HepG2 (cell line): Measurements from ENCODE around the gene CTNNA3. TPM values are rescaled to one million over a fixed set of nuclear protein-coding genes. Genes with fewer than 3 reads are reported as not detected.

ENCODE experiments used
- ATAC-seq: fragments of 200-7000 bp; cut with Tn5 transposase; 3 replicates; pipeline ENCODE4 v1.9.1; 2020; ENCODE audit warnings: mild to moderate bottlenecking, moderate library complexity
- BruUV-seq: library from RNA; stranded (reverse); fragments of 400-500 nt; replicated peaks from 2 replicates; lab custom pipeline; 2021; lab: Mats Ljungman, UMichigan
- CTCF ChIA-PET: fragments of 300-600 bp; formaldehyde crosslinking; extraction: SDS; loops from one replicate; lab custom pipeline; 2021; ENCODE audit warnings: low total read pairs, inconsistent platforms, low intra/inter-chr PET ratio; lab: Yijun Ruan, JAX
- POLR2A ChIA-PET: fragments of 350-600 bp; sonication (Branson Sonifier 250); formaldehyde crosslinking; loops from one replicate; lab custom pipeline; 2020; ENCODE audit warnings: antibody characterized with exemption, inconsistent platforms; lab: Yijun Ruan, JAX
- DNase-seq: peaks from one replicate; pipeline ENCODE4 v3.0.0-alpha.2; 2015; ENCODE audit warnings: low spot score
- FAIRE-seq: peaks from 3 replicates; lab custom pipeline; 2011; peaks lifted over from hg19 to GRCh38; lab: Jason Lieb, UNC
- H2AFZ ChIP-seq: one replicate; pipeline ENCODE4 v1.6.1; 2011; ENCODE audit warnings: low read length, inconsistent platforms
- H3K27ac ChIP-seq: fragments of 300-600 bp; 3 replicates; pipeline ENCODE4 v1.8.0; 2011; ENCODE audit warnings: mixed run types, mild to moderate bottlenecking, mixed read lengths, low read length, inconsistent platforms; ENCODE audit not compliant: insufficient read depth; ENCODE audit errors: extremely low read length
- H3K27me3 ChIP-seq, 2 experiments: fragments of 200-600 bp in 1 of 2; 2 replicates in 1 of 2; 3 replicates in 1 of 2; pipeline versions ENCODE4 v1.6.0 to v1.8.0; 2011; ENCODE audit warnings: low read length in 2 of 2, mild to moderate bottlenecking in 2 of 2, moderate library complexity in 2 of 2, inconsistent platforms in 1 of 2; ENCODE audit not compliant: insufficient read depth in 2 of 2, control insufficient read depth in 1 of 2
- H3K36me3 ChIP-seq, 2 experiments: fragments of 200-600 bp in 1 of 2; replicated peaks in 1 of 2; 2 replicates in 1 of 2; 3 replicates in 1 of 2; pipeline versions ENCODE4 v1.5.1 to v1.8.0; 2011; ENCODE audit warnings: low read length in 2 of 2, inconsistent platforms in 1 of 2; ENCODE audit not compliant: insufficient read depth in 2 of 2, control insufficient read depth in 1 of 2
- H3K4me1 ChIP-seq: 2 replicates; pipeline ENCODE4 v1.5.1; 2012; ENCODE audit warnings: low read length, inconsistent platforms; ENCODE audit not compliant: insufficient read depth
- H3K4me2 ChIP-seq: 2 replicates; pipeline ENCODE4 v1.6.0; 2011; ENCODE audit warnings: low read depth, low read length, inconsistent platforms
- H3K4me3 ChIP-seq, 3 experiments: fragments of 200-600 bp in 1 of 3; sonication (generic), shearing (Covaris generic) in 1 of 3; replicated peaks in 1 of 3; 2 replicates each; pipeline ENCODE4 v1.5.1; 2011 to 2016; ENCODE audit warnings: low read length in 3 of 3, inconsistent platforms in 2 of 3, low read depth in 2 of 3, mild to moderate bottlenecking in 2 of 3, control low read depth in 1 of 3, mixed read lengths in 1 of 3; ENCODE audit not compliant: insufficient read depth in 1 of 3
- H3K79me2 ChIP-seq: one replicate; pipeline ENCODE4 v1.6.1; 2011; ENCODE audit warnings: low read length, inconsistent platforms; ENCODE audit not compliant: insufficient read depth
- H3K9ac ChIP-seq: 2 replicates; pipeline ENCODE4 v1.6.0; 2011; ENCODE audit warnings: mild to moderate bottlenecking, low read depth, low read length, inconsistent platforms; ENCODE audit not compliant: insufficient read depth
- H3K9me3 ChIP-seq: 2 replicates; pipeline ENCODE4 v1.5.1; 2012; ENCODE audit warnings: mild to moderate bottlenecking, low read length
- H4K20me1 ChIP-seq: 2 replicates; pipeline ENCODE4 v1.6.0; 2011; ENCODE audit warnings: inconsistent platforms, mild to moderate bottlenecking, low read length, moderate library complexity; ENCODE audit not compliant: insufficient read depth
- ATM ChIP-seq: fragments of 450-650 bp; IDR thresholded peaks from 2 replicates; pipeline ENCODE4 v1.7.1; 2017; ENCODE audit warnings: mild to moderate bottlenecking, borderline replicate concordance
- BRD4 ChIP-seq: sonication (generic); formaldehyde crosslinking; IDR thresholded peaks from 2 replicates; pipeline ENCODE4 v1.4.0; 2020; ENCODE audit warnings: missing genetic modification reagents
- MTA1 ChIP-seq: sonication (generic); formaldehyde crosslinking; IDR thresholded peaks from 2 replicates; pipeline ENCODE4 v1.4.0; 2020; ENCODE audit warnings: missing genetic modification reagents, mild to moderate bottlenecking, borderline replicate concordance
- NPAS2 ChIP-seq: sonication (generic); formaldehyde crosslinking; IDR thresholded peaks from 2 replicates; pipeline ENCODE4 v1.8.0; 2022; ENCODE audit warnings: mild to moderate bottlenecking, missing genetic modification reagents, borderline replicate concordance
- RXRB ChIP-seq: IDR thresholded peaks from 2 replicates; pipeline ENCODE4 v1.6.1; 2016; ENCODE audit warnings: borderline replicate concordance, missing genetic modification reagents, missing compliant biosample characterization
- THYN1 ChIP-seq: sonication (generic); formaldehyde crosslinking; IDR thresholded peaks from 2 replicates; pipeline ENCODE4 v1.8.1; 2023; ENCODE audit warnings: low read depth, mild to moderate bottlenecking, moderate library complexity, missing genetic modification reagents, borderline replicate concordance
- ZMAT5 ChIP-seq: sonication (generic); formaldehyde crosslinking; IDR thresholded peaks from 2 replicates; pipeline ENCODE4 v1.5.0; 2020; ENCODE audit warnings: mild to moderate bottlenecking, low read depth, missing genetic modification reagents, borderline replicate concordance
- ZNF20 ChIP-seq: sonication (generic); formaldehyde crosslinking; IDR thresholded peaks from 2 replicates; pipeline ENCODE4 v1.4.0; 2020; ENCODE audit warnings: mild to moderate bottlenecking, moderate library complexity, missing genetic modification reagents
- ZNF251 ChIP-seq: sonication (generic); formaldehyde crosslinking; IDR thresholded peaks from 2 replicates; pipeline ENCODE4 v1.9.0; 2021; ENCODE audit warnings: mild to moderate bottlenecking, missing genetic modification reagents
- ZNF382 ChIP-seq: sonication (generic); formaldehyde crosslinking; IDR thresholded peaks from 2 replicates; pipeline ENCODE4 v1.5.0; 2020; ENCODE audit warnings: missing genetic modification reagents, mild to moderate bottlenecking, borderline replicate concordance
- ZNF414 ChIP-seq: sonication (generic); formaldehyde crosslinking; IDR thresholded peaks from 2 replicates; pipeline ENCODE4 v1.5.0; 2020; ENCODE audit warnings: missing genetic modification reagents
- ZNF574 ChIP-seq: sonication (generic); formaldehyde crosslinking; IDR thresholded peaks from 2 replicates; pipeline ENCODE4 v1.4.0; 2020; ENCODE audit warnings: missing genetic modification reagents
- ZNF609 ChIP-seq: sonication (generic); formaldehyde crosslinking; IDR thresholded peaks from 2 replicates; pipeline ENCODE4 v1.4.0; 2020; ENCODE audit warnings: mild to moderate bottlenecking, missing genetic modification reagents, borderline replicate concordance
- ZNF644 ChIP-seq: IDR thresholded peaks from 2 replicates; pipeline ENCODE4 v1.6.1; 2016; ENCODE audit warnings: low read depth
- in situ Hi-C: cut with HindIII; loops from 2 replicates; pipeline ENCODE4 v1.10.0; 2017; ENCODE audit warnings: low pct_unique_long_range_greater_than_20kb; ENCODE audit not compliant: extremely low pct_ligation_motif_present
- intact Hi-C: fragments of 100-400 bp; cut with micrococcal nuclease; formaldehyde crosslinking; loops from one replicate; pipeline ENCODE4 v1.10.0; 2022; ENCODE audit not compliant: unreplicated experiment
- polyA plus RNA-seq, 8 experiments: library from polyadenylated mRNA; depleted of rRNA in 3 of 8; stranded (reverse) in 7 of 8; unstranded in 1 of 8; fragments of >200 nt; fragmentation: Illumina TruSeq in 4 of 8; extraction: Trizol in 4 of 8; gene quantifications; 2 replicates each; pipeline versions ENCODE4 v1.2.1 to v1.2.3, GENCODE V29; 2011 to 2016; ENCODE audit warnings: low read depth in 4 of 8, missing spikeins in 1 of 8, mixed read lengths in 1 of 8; ENCODE audit not compliant: insufficient read depth in 1 of 8
- total RNA-seq, 5 experiments: library from RNA; depleted of rRNA; stranded (reverse); fragments of >200 nt; fragmentation: Illumina TruSeq; extraction: Trizol; gene quantifications; 2 replicates each; pipeline ENCODE4 v1.2.3, GENCODE V29; 2016; ENCODE audit warnings: low read depth in 1 of 5

CTNNA3 gene
- total and polyA plus RNA-seq, 2 of the 13 experiments (the other 11 are each of a cell fraction or from before 2014, with no cell fraction given), result not detected

- H3K4me2 ChIP-seq, result no peak overlapping the region
- in situ Hi-C loops (no loop called here), intact Hi-C loops (no loop called here)
- DNase-seq (no peak), FAIRE-seq (no peak), ATAC-seq (no peak)
- H3K4me3 ChIP-seq, result no peak overlapping the region
- H3K27ac ChIP-seq, result no peak overlapping the region
- CTCF ChIA-PET, result no interaction called here
- peaks cover 8% of the 10 kb centered on the region for H3K4me1 ChIP-seq
- H3K9me3 ChIP-seq, result peaks cover 4% of the 10 kb centered on the region; the same call in 1 of the 2 replicates
- no peaks in the 10 kb centered on the region for H3K79me2 ChIP-seq
- no peaks in the 10 kb centered on the region for H3K27me3 ChIP-seq
- no TSS peak for BruUV-seq
- no peak overlapping the region for H2AFZ ChIP-seq
- POLR2A ChIA-PET, result no interaction called here
- no peaks in the 10 kb centered on the region for H3K36me3 ChIP-seq
- H4K20me1 ChIP-seq, result no peaks in the 10 kb centered on the region
- H3K9ac ChIP-seq, result no peak overlapping the region
- TF ChIP-seq ZMAT5 (CRISPR knock-in tag) (no peak), ATM (no peak), ZNF251 (CRISPR knock-in tag) (no peak), THYN1 (CRISPR knock-in tag) (no peak), ZNF574 (no peak), ZNF644 (CRISPR knock-in tag) (no peak), ZNF20 (CRISPR knock-in tag) (no peak), ZNF609 (CRISPR knock-in tag) (no peak), NPAS2 (CRISPR knock-in tag) (no peak), BRD4 (CRISPR knock-in tag) (no peak), ZNF414 (CRISPR knock-in tag) (no peak), RXRB (CRISPR knock-in tag) (no peak), ZNF382 (CRISPR knock-in tag) (no peak), MTA1 (CRISPR knock-in tag) (no peak)
Observed at GRCh38 chr10:65940105-65940504, 1755.9 kb downstream of the CTNNA3 start.
